ENCODE results near the gene SPRR1B. TPM values are rescaled to one million over a fixed set of nuclear protein-coding genes. Genes with fewer than 3 reads are reported as not detected.

The SPRR1B gene
- total and polyA plus RNA-seq, 9 of the 15 experiments (the other 6 are each of a cell fraction or from before 2014, with no cell fraction given) = not detected

DNA sequence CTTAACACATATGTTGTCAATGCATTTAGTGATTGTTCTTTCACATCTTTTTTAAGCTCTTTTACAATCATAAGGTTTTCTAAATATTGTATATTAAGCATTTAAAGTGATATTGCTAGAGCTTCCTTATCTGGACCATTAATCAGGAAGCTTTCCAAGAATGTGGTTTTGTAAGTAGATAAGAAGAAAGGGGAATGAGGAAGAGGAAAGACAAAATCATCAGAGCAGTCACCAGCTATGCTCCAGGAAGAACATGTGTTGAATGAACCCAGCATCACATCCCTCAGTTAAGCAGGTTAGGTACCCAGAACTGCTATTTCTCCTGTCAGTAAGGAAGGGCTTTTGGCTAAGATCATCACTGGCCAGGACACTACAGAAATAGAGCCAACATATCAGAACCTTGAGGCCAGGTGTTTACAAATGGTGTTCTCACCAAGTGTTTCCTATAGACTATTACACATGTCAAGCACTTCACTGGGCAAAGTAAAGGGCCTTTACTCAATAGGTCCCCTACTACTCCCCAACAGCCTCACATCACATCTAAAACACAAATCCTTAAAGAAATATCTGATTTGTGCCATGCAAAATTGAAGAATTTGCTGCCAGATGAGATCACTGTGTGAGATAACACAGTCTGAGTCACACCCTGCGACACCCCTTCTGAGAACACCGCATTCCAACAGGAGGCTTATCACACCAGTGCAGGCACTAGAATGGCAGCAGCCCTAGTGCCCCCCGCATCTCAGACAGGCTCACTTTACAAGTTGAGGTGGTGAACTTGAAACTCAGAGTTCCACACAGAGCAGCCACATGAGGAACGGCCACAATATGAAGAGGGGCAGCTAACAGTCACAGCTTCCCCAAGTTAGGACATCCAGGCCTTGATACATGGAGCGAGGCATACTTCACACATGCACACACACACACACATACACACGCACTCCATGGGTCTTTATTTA is 28.1 kb downstream of the SPRR1B start (continued):
- TF ChIP-seq CEBPZ (IDR thresholded peaks at IDR 0.05; ENCODE audit: borderline replicate concordance, low read depth, low read length) = no peak
- TF ChIP-seq CBX5 (IDR thresholded peaks at IDR 0.05; ENCODE audit: borderline replicate concordance, low read depth) = no peak
- TF ChIP-seq, protein P1, sequence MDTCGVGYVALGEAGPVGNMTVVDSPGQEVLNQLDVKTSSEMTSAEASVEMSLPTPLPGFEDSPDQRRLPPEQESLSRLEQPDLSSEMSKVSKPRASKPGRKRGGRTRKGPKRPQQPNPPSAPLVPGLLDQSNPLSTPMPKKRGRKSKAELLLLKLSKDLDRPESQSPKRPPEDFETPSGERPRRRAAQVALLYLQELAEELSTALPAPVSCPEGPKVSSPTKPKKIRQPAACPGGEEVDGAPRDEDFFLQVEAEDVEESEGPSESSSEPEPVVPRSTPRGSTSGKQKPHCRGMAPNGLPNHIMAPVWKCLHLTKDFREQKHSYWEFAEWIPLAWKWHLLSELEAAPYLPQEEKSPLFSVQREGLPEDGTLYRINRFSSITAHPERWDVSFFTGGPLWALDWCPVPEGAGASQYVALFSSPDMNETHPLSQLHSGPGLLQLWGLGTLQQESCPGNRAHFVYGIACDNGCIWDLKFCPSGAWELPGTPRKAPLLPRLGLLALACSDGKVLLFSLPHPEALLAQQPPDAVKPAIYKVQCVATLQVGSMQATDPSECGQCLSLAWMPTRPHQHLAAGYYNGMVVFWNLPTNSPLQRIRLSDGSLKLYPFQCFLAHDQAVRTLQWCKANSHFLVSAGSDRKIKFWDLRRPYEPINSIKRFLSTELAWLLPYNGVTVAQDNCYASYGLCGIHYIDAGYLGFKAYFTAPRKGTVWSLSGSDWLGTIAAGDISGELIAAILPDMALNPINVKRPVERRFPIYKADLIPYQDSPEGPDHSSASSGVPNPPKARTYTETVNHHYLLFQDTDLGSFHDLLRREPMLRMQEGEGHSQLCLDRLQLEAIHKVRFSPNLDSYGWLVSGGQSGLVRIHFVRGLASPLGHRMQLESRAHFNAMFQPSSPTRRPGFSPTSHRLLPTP (IDR thresholded peaks at IDR 0.05; ENCODE audit: borderline replicate concordance, extremely low read depth, insufficient read length) = no peak
- no peak for TF ChIP-seq NR2F6 (CRISPR knock-in tag; IDR thresholded peaks at IDR 0.05)
- TF ChIP-seq GABPB1 (CRISPR knock-in tag; IDR thresholded peaks at IDR 0.05) = no peak
- TF ChIP-seq FOXA1 (IDR thresholded peaks at IDR 0.05; ENCODE audit: borderline replicate concordance) = no peak
- TF ChIP-seq MXD1 (CRISPR knock-in tag; IDR thresholded peaks at IDR 0.05; ENCODE audit: borderline replicate concordance, poor library complexity, severe bottlenecking) = no peak
- TF ChIP-seq FOXM1 (IDR thresholded peaks at IDR 0.05; ENCODE audit: low read depth) = peak; percentile 59
- TF ChIP-seq FOXM1 (CRISPR knock-in tag; IDR thresholded peaks at IDR 0.05; ENCODE audit: low read depth) = no peak
- no peak for TF ChIP-seq MAFG (tag; conservative IDR thresholded peaks at IDR 0.05)
- TF ChIP-seq ZNF174 (CRISPR knock-in tag; IDR thresholded peaks at IDR 0.05) = no peak
- peak in 1 of 2 experiments; percentile 90; a peak in 2 of 4 replicates for TF ChIP-seq ZMIZ1 (IDR thresholded peaks at IDR 0.05; ENCODE audit: low read depth in 2 of 2, low read length in 2 of 2)
- TF ChIP-seq KAT7 (CRISPR knock-in tag; IDR thresholded peaks at IDR 0.05; ENCODE audit: borderline replicate concordance) = no peak
- no peak for TF ChIP-seq TSC22D4 (tag; IDR thresholded peaks at IDR 0.05)
- TF ChIP-seq KHSRP (IDR thresholded peaks at IDR 0.05) = no peak
- TF ChIP-seq RB1 (IDR thresholded peaks at IDR 0.05; ENCODE audit: low read depth) = no peak
